Measurements from ENCODE around the gene MUTYH. TPM values are rescaled to one million over a fixed set of nuclear protein-coding genes. Genes with fewer than 3 reads are reported as not detected.

The MUTYH gene
- total RNA-seq, 1 experiment from 2014 or later, result 30.8 TPM

GRCh38 chr1:45351508-45351907 lies 11.3 kb upstream of the MUTYH start:
- DNase-seq (ENCODE audit: low read depth), result no peak

GRCh38 chr1:45348966-45349677 lies 8.9 kb upstream of the MUTYH start:
- no peak for DNase-seq (ENCODE audit: low read depth)

GRCh38 chr1:45348609-45348965 lies 8.3 kb upstream of the MUTYH start:
- DNase-seq (ENCODE audit: low read depth), result no peak

- DNase-seq (ENCODE audit: low read depth), result peak; percentile 31
These were observed 7.8 kb upstream of the MUTYH start for GRCh38 chr1:45348020-45348419.

- DNase-seq (ENCODE audit: low read depth), result no peak
These were observed 6.2 kb upstream of the MUTYH start for GRCh38 chr1:45346473-45346872.

GRCh38 chr1:45345014-45345413 lies 4.8 kb upstream of the MUTYH start:
- no peak for DNase-seq (ENCODE audit: low read depth)

GRCh38 chr1:45344499-45344898 lies 4.3 kb upstream of the MUTYH start:
- DNase-seq (ENCODE audit: low read depth), result no peak

GRCh38 chr1:45340816-45341466 lies 701 bp upstream of the MUTYH start:
- peak; percentile 13 for DNase-seq (ENCODE audit: low read depth)

- DNase-seq (ENCODE audit: low read depth), result peak; percentile 10
These were observed 2.5 kb downstream of the MUTYH start for GRCh38 chr1:45337630-45338325.

GRCh38 chr1:45335855-45336324 lies 4.3 kb downstream of the MUTYH start:
- no peak for DNase-seq (ENCODE audit: low read depth)

GRCh38 chr1:45334308-45335245 lies 5.7 kb downstream of the MUTYH start:
- peak; percentile 13 for DNase-seq (ENCODE audit: low read depth)

GRCh38 chr1:45332346-45332720 lies 7.9 kb downstream of the MUTYH start:
- DNase-seq (ENCODE audit: low read depth), result no peak

GRCh38 chr1:45331436-45332345 lies 8.5 kb downstream of the MUTYH start:
- no peak for DNase-seq (ENCODE audit: low read depth)

GRCh38 chr1:45329445-45329844 lies 10.8 kb downstream of the MUTYH start:
- DNase-seq (ENCODE audit: low read depth), result no peak

- DNase-seq (ENCODE audit: low read depth), result no peak
These were observed 11.6 kb downstream of the MUTYH start for GRCh38 chr1:45328680-45329079.

GRCh38 chr1:45327644-45328515 lies 12.4 kb downstream of the MUTYH start:
- no peak for DNase-seq (ENCODE audit: low read depth)

- no peak for DNase-seq (ENCODE audit: low read depth)
These were observed 13.3 kb downstream of the MUTYH start, which contains the start of gene HPDL for GRCh38 chr1:45326627-45327623. Gene HPDL (plus strand): TSS chr1:45326895. CDS start chr1:45327149, 254 bp downstream.
